Measurements from ENCODE around the gene AKR1C1. TPM values are rescaled to one million over a fixed set of nuclear protein-coding genes. Genes with fewer than 3 reads are reported as not detected.
A peak's percentile ranks its signal among the peaks of the same experiment; 100 is the strongest.

Gene AKR1C1
- total and polyA plus RNA-seq, 2 of the 13 experiments (the other 11 are each of a cell fraction or from before 2014, with no cell fraction given), result 948 to 2,238 TPM

- TF ChIP-seq, protein P1, sequence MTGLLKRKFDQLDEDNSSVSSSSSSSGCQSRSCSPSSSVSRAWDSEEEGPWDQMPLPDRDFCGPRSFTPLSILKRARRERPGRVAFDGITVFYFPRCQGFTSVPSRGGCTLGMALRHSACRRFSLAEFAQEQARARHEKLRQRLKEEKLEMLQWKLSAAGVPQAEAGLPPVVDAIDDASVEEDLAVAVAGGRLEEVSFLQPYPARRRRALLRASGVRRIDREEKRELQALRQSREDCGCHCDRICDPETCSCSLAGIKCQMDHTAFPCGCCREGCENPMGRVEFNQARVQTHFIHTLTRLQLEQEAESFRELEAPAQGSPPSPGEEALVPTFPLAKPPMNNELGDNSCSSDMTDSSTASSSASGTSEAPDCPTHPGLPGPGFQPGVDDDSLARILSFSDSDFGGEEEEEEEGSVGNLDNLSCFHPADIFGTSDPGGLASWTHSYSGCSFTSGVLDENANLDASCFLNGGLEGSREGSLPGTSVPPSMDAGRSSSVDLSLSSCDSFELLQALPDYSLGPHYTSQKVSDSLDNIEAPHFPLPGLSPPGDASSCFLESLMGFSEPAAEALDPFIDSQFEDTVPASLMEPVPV (CRISPR knock-in tag; IDR thresholded peaks at IDR 0.05), result no peak
- TF ChIP-seq TEAD3 (CRISPR knock-in tag; optimal IDR thresholded peaks at IDR 0.05; ENCODE audit: borderline replicate concordance) (peak; percentile 65), ZFP62 (CRISPR knock-in tag; IDR thresholded peaks at IDR 0.05) (no peak), CBX1 (IDR thresholded peaks at IDR 0.05; ENCODE audit: low read depth) (peak; percentile 69), RBFOX2 (IDR thresholded peaks at IDR 0.05; ENCODE audit: low read depth, low read length) (peak; percentile 83), PBX3 (CRISPR knock-in tag; IDR thresholded peaks at IDR 0.05; ENCODE audit: borderline replicate concordance) (no peak), ARID2 (CRISPR knock-in tag; IDR thresholded peaks at IDR 0.05; ENCODE audit: borderline replicate concordance) (peak; percentile 87), MYNN (CRISPR knock-in tag; IDR thresholded peaks at IDR 0.05; ENCODE audit: low read depth) (peak; percentile 88; the same call in 1 of the 2 replicates), MTF2 (CRISPR knock-in tag; IDR thresholded peaks at IDR 0.05; ENCODE audit: borderline replicate concordance) (0 out of 2 replicates have a peak, but pooled peaks have one; percentile 32), SRSF1 (optimal IDR thresholded peaks at IDR 0.05; ENCODE audit: low read depth, low read length) (peak; percentile 27), SMYD3 (CRISPR knock-in tag; IDR thresholded peaks at IDR 0.05) (peak; percentile 83; the same call in 1 of the 2 replicates), ZNF704 (CRISPR knock-in tag; IDR thresholded peaks at IDR 0.05; ENCODE audit: borderline replicate concordance) (no peak), ADNP (CRISPR knock-in tag; IDR thresholded peaks at IDR 0.05) (no peak), EP300 (IDR thresholded peaks at IDR 0.05; ENCODE audit: low read depth in 2 of 2, low read length in 2 of 2) (peak in 1 of 2 experiments; percentile 23; a peak in 1 of 4 replicates), EP300 (CRISPR knock-in tag; IDR thresholded peaks at IDR 0.05; ENCODE audit: borderline replicate concordance) (no peak; the same call in 1 of the 2 replicates), NR2C2 (CRISPR knock-in tag; IDR thresholded peaks at IDR 0.05; ENCODE audit: borderline replicate concordance) (no peak), IRF2 (CRISPR knock-in tag; IDR thresholded peaks at IDR 0.05) (peak; percentile 33; the same call in 1 of the 2 replicates), ATF6 (CRISPR knock-in tag; conservative IDR thresholded peaks at IDR 0.05) (no peak)
- TF ChIP-seq, protein P2, sequence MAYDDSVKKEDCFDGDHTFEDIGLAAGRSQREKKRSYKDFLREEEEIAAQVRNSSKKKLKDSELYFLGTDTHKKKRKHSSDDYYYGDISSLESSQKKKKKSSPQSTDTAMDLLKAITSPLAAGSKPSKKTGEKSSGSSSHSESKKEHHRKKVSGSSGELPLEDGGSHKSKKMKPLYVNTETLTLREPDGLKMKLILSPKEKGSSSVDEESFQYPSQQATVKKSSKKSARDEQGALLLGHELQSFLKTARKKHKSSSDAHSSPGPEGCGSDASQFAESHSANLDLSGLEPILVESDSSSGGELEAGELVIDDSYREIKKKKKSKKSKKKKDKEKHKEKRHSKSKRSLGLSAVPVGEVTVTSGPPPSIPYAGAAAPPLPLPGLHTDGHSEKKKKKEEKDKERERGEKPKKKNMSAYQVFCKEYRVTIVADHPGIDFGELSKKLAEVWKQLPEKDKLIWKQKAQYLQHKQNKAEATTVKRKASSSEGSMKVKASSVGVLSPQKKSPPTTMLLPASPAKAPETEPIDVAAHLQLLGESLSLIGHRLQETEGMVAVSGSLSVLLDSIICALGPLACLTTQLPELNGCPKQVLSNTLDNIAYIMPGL (CRISPR knock-in tag; IDR thresholded peaks at IDR 0.05; ENCODE audit: borderline replicate concordance in 1 of 2, low read depth in 1 of 2), result 0 out of 4 replicates have a peak, but pooled peaks of 1 of the 2 experiments have one; percentile 55
Observed at GRCh38 chr10:4981722-4982471, 18.7 kb downstream of the AKR1C1 start (continued).

All from HepG2 (cell line).